ACHN (cell line): ENCODE results near the gene PIK3C2B.
"Not testable (repeated sequence)": the region's sequence is repeated elsewhere in the genome, so short reads cannot be mapped to it uniquely, and the experiment has no call there.

Experiments used
- DNase-seq: peaks from one replicate; pipeline ENCODE4 v3.0.0-alpha.2; 2015
- in situ Hi-C: cut with HindIII; loops from 2 replicates; pipeline ENCODE4 v1.10.0; 2017; ENCODE audit warnings: low sequenced_read_pairs, low pct_ligation_motif_present, low pct_unique_long_range_greater_than_20kb

The PIK3C2B gene

GRCh38 chr1:204486513-204487255 lies 7.9 kb downstream of the PIK3C2B start:
- in situ Hi-C loops, DNase-seq: not testable (repeated sequence)

GRCh38 chr1:204483791-204484190 lies 10.8 kb downstream of the PIK3C2B start:
- in situ Hi-C loops: no loop called here
- no peak for DNase-seq

DNA sequence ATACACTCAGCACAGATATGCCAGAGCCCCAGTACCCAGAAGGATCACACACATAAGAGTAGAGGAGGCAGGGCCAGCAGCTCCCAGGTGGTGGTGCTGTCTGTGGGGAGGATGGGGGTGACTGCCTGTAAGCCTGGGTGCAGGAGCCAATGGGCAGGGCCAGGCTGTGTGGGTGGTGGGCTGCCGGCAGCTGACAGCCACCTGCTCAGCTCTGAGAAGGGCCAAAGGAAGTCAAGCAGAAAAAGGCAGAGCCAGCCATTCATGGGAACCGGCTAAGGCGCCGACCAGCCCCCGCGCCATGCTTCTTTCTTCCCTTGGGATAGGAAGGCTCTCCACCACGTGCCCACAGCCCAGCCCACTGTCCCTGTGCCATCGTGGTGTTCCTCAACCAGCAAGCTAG lies 14.1 kb downstream of the PIK3C2B start:
- DNase-seq: no peak
- in situ Hi-C loops: no loop called here

- DNase-seq: no peak
- in situ Hi-C loops: no loop called here
These were observed 15.0 kb downstream of the PIK3C2B start for GRCh38 chr1:204479387-204480136.

DNA sequence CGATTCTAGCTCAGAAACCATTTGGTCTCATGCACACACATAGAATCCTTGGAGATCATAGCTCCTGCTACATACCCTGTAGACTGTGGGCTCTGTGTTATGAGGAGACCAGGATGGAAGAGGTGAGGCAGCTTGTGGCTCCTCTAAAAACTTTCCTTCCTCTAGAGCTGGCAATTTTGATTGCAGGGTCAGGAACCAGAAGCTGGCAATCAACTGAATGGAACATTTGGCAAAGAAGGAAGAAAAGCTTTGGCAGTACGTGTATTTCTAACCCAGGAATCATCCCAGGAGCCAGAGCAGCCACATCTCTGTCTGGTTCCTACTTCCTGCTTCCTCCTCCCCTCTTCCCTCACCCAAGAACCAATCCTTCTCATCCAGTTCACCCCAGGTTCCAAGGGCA lies 15.7 kb downstream of the PIK3C2B start:
- in situ Hi-C loops: no loop called here
- no peak for DNase-seq

DNA sequence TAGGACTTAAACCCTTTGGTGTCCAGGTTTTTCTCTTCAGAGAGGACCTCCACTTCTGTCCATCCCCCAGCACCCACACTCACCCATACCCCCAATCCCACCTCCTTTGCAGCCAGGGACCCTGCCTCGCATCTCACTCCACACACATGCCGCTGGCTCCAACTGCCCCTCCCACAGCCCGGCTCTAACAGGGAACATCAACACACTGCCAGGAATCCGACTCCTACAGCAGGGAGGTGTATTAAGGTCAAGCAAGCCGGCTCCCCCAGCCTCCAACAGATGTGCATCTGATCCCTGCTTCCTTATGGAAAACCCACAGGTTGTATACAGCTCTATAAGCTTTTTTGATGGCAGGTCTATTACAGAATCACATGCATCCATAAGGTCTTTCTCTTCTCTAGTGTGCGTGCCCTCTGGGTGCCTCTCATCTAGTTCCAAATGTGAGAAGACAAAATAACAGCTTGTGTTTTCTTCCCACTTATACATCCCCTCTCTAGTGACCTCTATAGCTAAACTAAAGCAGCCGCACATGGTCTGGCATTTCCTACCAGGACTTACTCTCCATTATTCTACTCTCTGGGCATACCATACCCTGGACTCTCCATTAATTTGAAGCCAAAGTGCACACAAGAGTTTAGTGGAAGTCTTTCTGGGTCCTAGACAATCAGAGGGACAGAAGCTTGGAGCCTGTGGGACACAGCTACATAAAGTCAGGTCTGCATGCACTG lies 16.3 kb downstream of the PIK3C2B start:
- DNase-seq: no peak
- in situ Hi-C loops: no loop called here

DNA sequence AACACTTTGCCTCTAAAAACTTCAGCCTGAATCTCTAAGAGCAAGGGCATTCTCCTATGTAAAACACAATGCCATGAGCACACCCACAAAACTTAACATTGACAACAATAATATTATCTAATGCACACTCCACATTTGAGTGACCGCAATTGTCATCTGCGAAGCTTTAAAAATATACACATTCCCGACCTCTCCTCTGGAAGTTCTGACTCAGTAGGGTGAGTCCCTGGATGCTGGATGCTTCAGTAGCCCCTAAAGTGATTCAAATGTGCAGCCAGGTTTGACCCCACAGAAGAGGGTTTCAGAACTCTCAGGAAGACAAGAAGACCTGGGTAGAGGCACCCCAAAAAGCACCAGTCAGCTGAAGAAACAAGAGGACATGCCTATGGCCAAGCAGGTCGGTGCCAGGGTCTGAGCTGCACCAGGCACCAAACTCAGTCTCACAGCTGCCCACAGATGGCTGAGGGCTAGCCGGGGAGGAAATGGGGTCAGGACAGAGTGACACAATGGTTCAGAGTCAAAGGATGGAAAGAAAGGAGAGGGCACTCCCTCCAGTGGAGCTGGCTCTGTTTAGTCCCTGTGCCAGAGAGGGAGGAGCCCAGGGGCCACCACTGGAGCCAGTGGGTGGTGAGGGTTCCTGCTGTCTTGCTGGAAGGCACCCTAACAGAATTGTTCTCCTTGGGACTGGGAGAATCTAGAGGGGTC lies 17.4 kb downstream of the PIK3C2B start:
- in situ Hi-C loops: no loop called here

GRCh38 chr1:204476563-204476962 lies 18.0 kb downstream of the PIK3C2B start:
- no peak for DNase-seq
- in situ Hi-C loops: no loop called here

More for the DNA sequence above, 17.4 kb downstream of the PIK3C2B start:
- no peak for DNase-seq

DNA sequence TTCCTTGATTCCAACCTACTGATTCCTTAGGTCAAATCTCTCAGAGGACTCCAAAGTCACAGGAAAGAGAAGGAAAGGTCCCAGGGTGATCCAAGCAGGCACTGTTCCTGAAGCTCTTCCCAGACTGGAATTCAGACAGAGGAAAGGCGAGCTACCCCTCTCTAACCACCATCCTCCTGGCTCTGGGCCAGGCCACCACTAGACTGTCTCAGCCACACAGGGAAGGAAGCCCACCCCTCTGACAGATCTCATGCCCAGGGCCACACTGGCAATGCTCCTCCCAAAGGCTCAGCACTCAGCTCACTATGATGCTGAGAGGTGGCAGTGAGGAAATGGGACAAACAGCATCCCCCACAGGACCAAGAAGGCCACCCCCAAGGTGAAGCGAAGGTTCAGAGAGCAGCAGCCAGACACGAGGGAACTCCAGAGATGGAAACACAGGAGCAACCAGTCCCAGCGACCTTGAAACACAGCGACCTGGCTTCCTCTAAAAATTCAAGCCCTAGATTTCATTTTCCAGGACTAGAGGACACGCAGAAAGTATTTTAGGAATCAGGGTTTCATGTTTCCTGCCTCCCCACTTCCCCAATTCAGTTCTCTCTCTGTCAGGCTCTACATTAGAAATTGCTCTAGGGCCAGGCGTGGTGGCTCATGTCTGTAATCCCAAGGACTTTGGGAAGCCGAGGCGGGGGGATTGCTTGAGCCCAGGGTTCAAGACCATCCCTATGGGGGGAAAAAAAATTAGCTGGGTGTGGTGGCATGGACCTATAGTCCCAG lies 18.8 kb downstream of the PIK3C2B start:
- DNase-seq: no peak
- in situ Hi-C loops: no loop called here

DNA sequence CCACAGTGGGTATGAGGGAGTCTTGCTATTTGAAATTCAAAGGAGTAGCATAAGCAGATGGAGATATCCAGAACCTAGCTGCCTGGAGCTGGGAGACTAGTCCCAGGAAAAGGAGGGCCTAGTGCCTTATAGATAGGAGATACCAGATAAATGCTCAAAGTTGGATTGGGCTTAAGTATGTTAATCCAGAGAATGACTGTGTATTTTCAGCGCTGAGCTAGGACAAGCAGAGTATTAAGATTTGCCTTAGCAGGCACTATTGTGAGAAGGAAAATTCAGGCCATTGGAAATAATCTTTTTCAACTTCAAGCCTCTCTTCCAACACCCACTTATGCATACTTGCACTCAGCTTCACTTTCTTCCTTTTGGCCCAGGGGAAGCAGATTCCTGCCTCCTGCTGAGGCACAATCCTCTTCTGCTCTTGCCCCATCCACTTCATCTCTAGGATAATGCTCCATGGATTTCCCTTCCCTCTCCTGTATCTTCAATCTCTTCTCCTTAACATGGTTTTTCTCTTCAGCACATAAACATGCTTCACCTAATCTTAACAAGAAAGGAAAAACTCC lies 21.1 kb downstream of the PIK3C2B start:
- in situ Hi-C loops: no loop called here
- no peak for DNase-seq

DNA sequence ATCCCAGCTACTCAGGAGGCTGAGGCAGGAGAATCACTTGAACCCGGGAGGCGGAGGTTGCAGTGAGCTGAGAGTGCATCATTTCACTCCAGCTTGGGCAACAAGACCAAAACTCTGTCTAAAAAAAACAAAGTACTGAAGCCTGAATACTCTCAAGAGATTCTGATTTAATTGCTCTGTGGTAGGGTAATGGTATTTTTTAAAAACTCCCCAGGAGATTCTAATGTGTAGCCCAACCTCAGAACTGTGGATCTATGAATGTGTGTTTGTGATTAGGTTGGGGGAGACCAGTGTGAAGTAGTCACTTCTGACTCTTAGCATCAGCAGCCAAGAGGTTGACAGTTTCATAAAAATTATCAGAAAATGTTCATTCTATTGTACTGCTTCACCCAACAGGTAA lies 21.9 kb downstream of the PIK3C2B start:
- DNase-seq: no peak
- in situ Hi-C loops: no loop called here

DNA sequence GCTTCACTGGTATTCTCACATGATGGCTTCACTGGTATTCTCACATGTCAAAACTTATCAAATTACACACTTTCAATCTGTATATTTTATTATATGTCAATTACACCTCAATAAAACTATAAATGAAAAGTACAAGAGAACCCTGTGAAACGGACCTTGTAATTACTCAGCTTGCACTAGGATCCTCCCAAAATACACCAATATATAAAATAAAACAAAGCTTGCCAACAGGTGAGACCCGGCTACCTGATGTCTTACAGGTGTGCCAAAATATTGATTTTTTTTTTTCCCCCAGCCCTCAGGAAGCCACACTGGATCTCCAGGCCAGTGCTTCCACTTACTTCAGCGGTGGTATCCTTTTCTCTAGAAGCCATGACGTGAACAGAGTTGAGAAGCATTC lies 22.9 kb downstream of the PIK3C2B start:
- in situ Hi-C loops: no loop called here

GRCh38 chr1:204469304-204469703 lies 25.3 kb downstream of the PIK3C2B start:
- in situ Hi-C loops: no loop called here

More for the DNA sequence above, 22.9 kb downstream of the PIK3C2B start:
- no peak for DNase-seq

DNA sequence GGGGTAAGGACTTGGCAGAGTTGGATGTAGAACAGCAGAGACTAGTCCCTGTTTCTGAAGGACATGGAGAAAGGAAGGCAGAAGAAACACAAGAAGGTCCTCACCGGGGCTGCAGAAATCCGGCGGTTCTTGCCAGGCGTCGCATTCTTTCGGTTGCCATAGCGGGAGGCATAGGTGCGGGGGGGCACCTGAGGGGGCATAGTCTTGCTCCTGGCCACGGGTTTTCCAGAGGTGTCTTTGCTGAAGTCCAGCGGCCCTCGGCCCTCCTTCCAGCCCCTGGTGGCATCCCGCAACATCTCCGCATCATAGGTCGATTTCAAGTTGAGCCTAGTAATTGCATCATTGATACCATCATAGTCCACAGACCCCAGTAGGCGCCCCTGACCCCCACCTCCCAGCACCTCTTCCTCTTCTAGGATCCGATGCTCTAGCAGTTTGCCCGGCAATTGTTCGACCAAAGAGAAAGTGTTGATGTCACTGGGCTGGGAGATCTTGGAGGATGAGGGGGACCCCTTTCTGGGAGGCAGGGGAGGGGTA lies 25.8 kb downstream of the PIK3C2B start:
- in situ Hi-C loops: no loop called here
- DNase-seq: no peak

More at GRCh38 chr1:204469304-204469703, 25.3 kb downstream of the PIK3C2B start:
- no peak for DNase-seq

GRCh38 chr1:204468206-204468605 lies 26.4 kb downstream of the PIK3C2B start:
- in situ Hi-C loops: no loop called here
- DNase-seq: no peak

- in situ Hi-C loops: no loop called here
- no peak for DNase-seq
These were observed 27.9 kb downstream of the PIK3C2B start for GRCh38 chr1:204466416-204467405.
